Muscle of back (tissue), 11 donors: ENCODE data around the gene IL22RA1. TPM values are rescaled to one million over a fixed set of nuclear protein-coding genes. Genes with fewer than 3 reads are reported as not detected.
A peak's percentile ranks its signal among the peaks of the same experiment; 100 is the strongest.

Experiments used
- DNase-seq, 3 donors: peaks; one replicate each; pipeline versions ENCODE4 v3.0.0 to v3.0.0-alpha.2; 2013
- polyA plus RNA-seq, 10 donors: library from polyadenylated mRNA; unstranded; fragments of 120-200 nt; gene quantifications; one replicate each; pipeline ENCODE4 v1.2.1, GENCODE V29; 2013; ENCODE audit not compliant: insufficient read length in 10 of 10

IL22RA1 gene
- polyA plus RNA-seq, 10 donors, result 0.04 to 2.2 (median 0.11) TPM; not detected in 4

GRCh38 chr1:24098943-24099638 is 43.8 kb downstream of the IL22RA1 start:
- no peak for DNase-seq

- no peak for DNase-seq
Measured at GRCh38 chr1:24098102-24098501, 44.8 kb downstream of the IL22RA1 start.

- DNase-seq, result no peak
Measured at GRCh38 chr1:24097663-24098062, 45.3 kb downstream of the IL22RA1 start.

- no peak for DNase-seq
Measured at GRCh38 chr1:24096739-24097103, 46.2 kb downstream of the IL22RA1 start.

GRCh38 chr1:24096009-24096738 is 46.8 kb downstream of the IL22RA1 start:
- DNase-seq, result peak; percentile 54 to 61 (median 55)

- DNase-seq, result no peak
Measured at GRCh38 chr1:24095140-24095859, 47.6 kb downstream of the IL22RA1 start.

GRCh38 chr1:24094554-24094953 is 48.4 kb downstream of the IL22RA1 start:
- DNase-seq, result no peak

GRCh38 chr1:24093732-24094131 is 49.2 kb downstream of the IL22RA1 start:
- no peak for DNase-seq

GRCh38 chr1:24092979-24093378 is 50.0 kb downstream of the IL22RA1 start:
- no peak for DNase-seq

- no peak for DNase-seq
Measured at GRCh38 chr1:24091971-24092482, 50.9 kb downstream of the IL22RA1 start.

GRCh38 chr1:24090736-24091135 is 52.2 kb downstream of the IL22RA1 start:
- no peak for DNase-seq

GRCh38 chr1:24089743-24090555 is 53.0 kb downstream of the IL22RA1 start:
- DNase-seq, result no peak

GRCh38 chr1:24089027-24089742 is 53.8 kb downstream of the IL22RA1 start:
- DNase-seq, result no peak

- DNase-seq, result no peak
Measured at GRCh38 chr1:24086466-24086865, 56.5 kb downstream of the IL22RA1 start.

- DNase-seq, result no peak
Measured at GRCh38 chr1:24085546-24085945, 57.4 kb downstream of the IL22RA1 start.

- DNase-seq, result no peak
Measured at GRCh38 chr1:24085007-24085406, 57.9 kb downstream of the IL22RA1 start.

GRCh38 chr1:24084050-24084449 is 58.9 kb downstream of the IL22RA1 start:
- no peak for DNase-seq

GRCh38 chr1:24082372-24082771 is 60.6 kb downstream of the IL22RA1 start:
- DNase-seq, result no peak

GRCh38 chr1:24081190-24081589 is 61.8 kb downstream of the IL22RA1 start:
- no peak for DNase-seq

GRCh38 chr1:24080131-24080530 is 62.8 kb downstream of the IL22RA1 start:
- DNase-seq, result no peak
